Lower lobe of right lung (tissue), 2 donors: ENCODE results near the gene LDB2. TPM values are rescaled to one million over a fixed set of nuclear protein-coding genes. Genes with fewer than 3 reads are reported as not detected.

ENCODE experiments used
- ATAC-seq, 2 donors: fragments of 200-7000 bp; cut with Tn5 transposase; one replicate each; pipeline ENCODE4 v1.9.1; 2020 to 2022; ENCODE audit warnings: mild to moderate bottlenecking in 2 of 2, moderate library complexity in 2 of 2
- DNase-seq: peaks from one replicate; pipeline ENCODE4 v3.0.0-alpha.2; 2020
- H3K27ac ChIP-seq: fragments of 200-600 bp; one replicate; pipeline ENCODE4 v1.8.0; 2022
- H3K27me3 ChIP-seq: fragments of 200-600 bp; one replicate; pipeline ENCODE4 v1.8.0; 2022; ENCODE audit warnings: low read depth
- H3K36me3 ChIP-seq: fragments of 200-600 bp; one replicate; pipeline ENCODE4 v1.8.0; 2022; ENCODE audit warnings: mild to moderate bottlenecking
- H3K4me1 ChIP-seq: fragments of 200-600 bp; one replicate; pipeline ENCODE4 v1.8.0; 2022
- H3K4me3 ChIP-seq: fragments of 200-600 bp; one replicate; pipeline ENCODE4 v1.8.0; 2022; ENCODE audit warnings: mild to moderate bottlenecking
- H3K9me3 ChIP-seq: fragments of 200-600 bp; one replicate; pipeline ENCODE4 v1.8.0; 2022
- CTCF ChIP-seq: fragments of 200-600 bp; IDR thresholded peaks from one replicate; pipeline ENCODE4 v1.8.0; 2022; ENCODE audit warnings: antibody characterized with exemption, mild to moderate bottlenecking
- intact Hi-C: fragments of 100-400 bp; cut with DNase I; formaldehyde crosslinking; loops from one replicate; pipeline ENCODE4 v1.11.0; 2022
- total RNA-seq: library from RNA; stranded (reverse); fragmentation: NEBNext Ultra II Directional; extraction: Animal tissue kit (Norgen Biotek cat#: 25700); gene quantifications from one replicate; pipeline ENCODE4 v1.2.1, GENCODE V29; 2021
- donor health status: DM: no; HTN: yes; CAD: no; lungs with severe emphysema.

The LDB2 gene
- total RNA-seq, 1 donor from 2014 or later = 113 TPM

GRCh38 chr4:16730522-16731205 is 167.8 kb downstream of the LDB2 start:
- Histone ChIP-seq H3K4me1 (no peaks in the 10 kb centered on the region), H3K4me3 (no peak overlapping the region), H3K27ac (no peak overlapping the region), H3K9me3 (no peaks in the 10 kb centered on the region), H3K27me3 (no peaks in the 10 kb centered on the region), H3K36me3 (peaks cover 6% of the 10 kb centered on the region)
- no peak for ATAC-seq
- DNase-seq = no peak
- intact Hi-C loops = no loop called here
- no peak for TF ChIP-seq CTCF

GRCh38 chr4:16729336-16729735 is 169.1 kb downstream of the LDB2 start:
- intact Hi-C loops = no loop called here
- ATAC-seq (no peak), DNase-seq (no peak)
- H3K4me1 ChIP-seq = no peaks in the 10 kb centered on the region
- H3K4me3 ChIP-seq = no peak overlapping the region
- no peak overlapping the region for H3K27ac ChIP-seq
- H3K27me3 ChIP-seq = no peaks in the 10 kb centered on the region
- H3K9me3 ChIP-seq = peaks cover 5% of the 10 kb centered on the region
- peaks cover 6% of the 10 kb centered on the region for H3K36me3 ChIP-seq
- no peak for TF ChIP-seq CTCF

GRCh38 chr4:16728849-16729248 is 169.6 kb downstream of the LDB2 start:
- Histone ChIP-seq H3K4me3 (no peak overlapping the region), H3K27ac (no peak overlapping the region), H3K36me3 (peaks cover 6% of the 10 kb centered on the region), H3K4me1 (no peaks in the 10 kb centered on the region), H3K27me3 (no peaks in the 10 kb centered on the region), H3K9me3 (peaks cover 5% of the 10 kb centered on the region)
- DNase-seq (no peak), ATAC-seq (no peak)
- intact Hi-C loops = no loop called here
- no peak for TF ChIP-seq CTCF

GRCh38 chr4:16728111-16728510 is 170.3 kb downstream of the LDB2 start:
- DNase-seq = no peak
- Histone ChIP-seq H3K9me3 (peaks cover 5% of the 10 kb centered on the region), H3K27me3 (no peaks in the 10 kb centered on the region), H3K27ac (no peak overlapping the region), H3K36me3 (peaks cover 6% of the 10 kb centered on the region), H3K4me3 (no peak overlapping the region), H3K4me1 (no peaks in the 10 kb centered on the region)
- TF ChIP-seq CTCF = no peak
- ATAC-seq = no peak
- intact Hi-C loops = no loop called here

GRCh38 chr4:16727218-16727617 is 171.2 kb downstream of the LDB2 start:
- H3K36me3 ChIP-seq = peaks cover 6% of the 10 kb centered on the region
- no peak for ATAC-seq
- no peak for DNase-seq
- H3K27ac ChIP-seq = no peak overlapping the region
- no peaks in the 10 kb centered on the region for H3K27me3 ChIP-seq
- intact Hi-C loops = no loop called here
- peaks cover 5% of the 10 kb centered on the region for H3K9me3 ChIP-seq
- H3K4me3 ChIP-seq = no peak overlapping the region
- no peaks in the 10 kb centered on the region for H3K4me1 ChIP-seq
- TF ChIP-seq CTCF = no peak
